Hematopoietic multipotent progenitor cell treated with erythropoietin and hydrocortisone succinate and interleukin-3 and kit ligand, for 17 days (in vitro differentiated cells): ENCODE measurements around the gene MUL1.
A peak's percentile ranks its signal among the peaks of the same experiment; 100 is the strongest.
"Not testable (repeated sequence)": the region's sequence is repeated elsewhere in the genome, so short reads cannot be mapped to it uniquely, and the experiment has no call there.

Experiments used
- DNase-seq: peaks from one replicate; pipeline ENCODE4 v3.0.0-alpha.2; 2015; ENCODE audit warnings: low spot score

Gene MUL1, protein sequence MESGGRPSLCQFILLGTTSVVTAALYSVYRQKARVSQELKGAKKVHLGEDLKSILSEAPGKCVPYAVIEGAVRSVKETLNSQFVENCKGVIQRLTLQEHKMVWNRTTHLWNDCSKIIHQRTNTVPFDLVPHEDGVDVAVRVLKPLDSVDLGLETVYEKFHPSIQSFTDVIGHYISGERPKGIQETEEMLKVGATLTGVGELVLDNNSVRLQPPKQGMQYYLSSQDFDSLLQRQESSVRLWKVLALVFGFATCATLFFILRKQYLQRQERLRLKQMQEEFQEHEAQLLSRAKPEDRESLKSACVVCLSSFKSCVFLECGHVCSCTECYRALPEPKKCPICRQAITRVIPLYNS

DNA sequence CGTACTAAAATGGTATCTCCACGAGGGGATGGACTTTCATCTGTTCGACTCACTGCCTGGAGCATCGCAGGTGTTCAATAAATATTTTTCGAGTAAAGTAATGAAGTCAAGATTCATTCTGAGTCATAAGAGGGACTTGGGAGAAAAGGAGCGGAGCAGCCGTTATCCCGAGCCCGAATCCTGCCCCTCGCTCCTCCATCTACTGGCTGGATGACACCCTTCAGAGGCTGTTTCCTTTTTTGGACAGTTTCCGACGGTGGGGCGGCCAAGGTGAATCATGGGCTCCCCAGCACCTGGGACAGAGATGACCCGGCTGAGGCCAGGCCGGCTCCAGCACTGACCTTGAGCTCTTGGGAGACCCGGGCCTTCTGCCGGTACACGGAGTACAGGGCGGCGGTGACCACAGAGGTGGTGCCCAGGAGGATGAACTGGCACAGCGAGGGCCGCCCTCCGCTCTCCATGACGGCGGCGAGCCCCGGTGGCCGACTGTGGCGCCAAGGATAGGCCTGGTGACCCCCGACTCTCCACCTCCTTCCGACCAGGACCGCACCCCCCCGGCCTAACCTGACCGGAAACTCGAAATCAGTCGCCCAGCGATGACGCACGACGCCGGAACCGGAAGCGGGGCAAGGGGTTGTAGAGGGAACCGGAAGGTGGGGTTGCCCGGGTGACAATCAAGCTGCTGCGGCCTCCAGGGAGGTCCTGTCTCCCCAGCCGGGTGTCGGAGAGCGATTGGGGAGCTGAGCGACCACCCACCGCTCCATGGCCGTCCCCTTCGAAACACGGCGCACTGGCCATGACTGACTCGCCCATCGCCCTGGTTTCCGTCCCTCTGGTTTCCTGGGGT lies at the start of gene MUL1:
Gene MUL1, minus strand, starts transcription at position 588 of the 847 bp plus-strand sequence. Its CDS starts 127 bp downstream, at position 461.
- peak; percentile 86 for DNase-seq

GRCh38 chr1:20555758-20556120 lies 47.8 kb upstream of the MUL1 start:
- DNase-seq = no peak

DNA sequence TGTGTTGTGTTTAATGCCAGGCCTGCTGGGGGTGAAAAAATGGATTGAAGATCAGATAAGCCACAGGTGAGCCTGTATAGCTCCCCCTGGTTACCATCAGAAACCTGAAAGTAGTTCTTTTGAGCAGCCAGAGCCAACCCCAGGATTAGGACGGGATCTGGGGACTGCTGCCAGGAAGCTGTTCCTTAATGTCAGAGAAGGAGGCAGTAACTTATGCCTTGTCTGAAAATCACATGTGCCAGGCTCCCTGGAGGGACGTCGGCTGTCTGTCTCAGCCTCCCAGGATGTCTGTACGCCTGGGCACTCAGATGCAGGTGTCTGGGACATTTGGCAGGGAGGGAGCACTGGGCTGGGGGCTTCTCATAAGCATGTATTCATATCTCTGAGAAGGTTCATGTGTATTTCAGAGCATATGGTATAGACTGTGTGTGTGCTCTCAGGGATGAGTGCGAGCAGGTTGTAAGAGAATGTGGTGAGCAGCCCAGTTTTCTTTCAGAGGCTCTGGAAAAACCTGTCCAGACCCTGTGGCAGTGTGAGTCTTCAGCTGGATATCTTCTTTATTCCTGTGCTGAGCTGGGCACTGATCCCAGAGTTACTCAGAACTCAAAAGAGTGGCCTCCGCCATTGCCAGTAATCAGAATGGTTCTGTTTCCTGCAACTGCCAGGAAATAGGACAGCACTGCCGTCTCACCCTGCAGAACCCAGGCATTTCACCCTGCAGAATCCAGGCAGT lies 47.2 kb upstream of the MUL1 start:
- DNase-seq = no peak

- DNase-seq = no peak
Measured at GRCh38 chr1:20552728-20553445, 44.9 kb upstream of the MUL1 start.

- DNase-seq = no peak
Measured at GRCh38 chr1:20551945-20552727, 44.2 kb upstream of the MUL1 start, which contains the start of gene FAM43B. TSS of gene FAM43B (plus strand) at chr1:20552573. CDS start at chr1:20552974, 401 bp downstream.

GRCh38 chr1:20551161-20551560 lies 43.2 kb upstream of the MUL1 start:
- DNase-seq = no peak

GRCh38 chr1:20546637-20547036 lies 38.7 kb upstream of the MUL1 start:
- no peak for DNase-seq

DNA sequence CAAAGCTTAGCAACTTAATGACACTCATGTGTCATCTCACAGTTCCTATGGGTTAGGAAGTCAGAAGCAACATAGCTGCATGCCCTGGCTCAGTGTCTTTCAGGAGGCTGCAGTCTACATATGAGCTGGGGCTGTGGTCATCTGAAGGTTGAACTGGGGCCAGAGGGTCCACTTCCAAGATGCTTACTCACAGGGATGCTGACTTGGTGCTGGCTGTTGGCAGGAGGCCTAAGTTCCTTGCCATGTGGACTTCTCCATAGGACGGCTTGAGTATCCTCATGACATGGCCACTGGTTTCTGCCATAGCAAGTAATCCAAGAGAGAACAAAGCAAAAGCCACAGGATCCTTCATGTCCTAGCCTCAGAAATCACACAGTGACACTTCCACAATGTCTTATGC lies 32.3 kb upstream of the MUL1 start:
- DNase-seq = no peak

DNA sequence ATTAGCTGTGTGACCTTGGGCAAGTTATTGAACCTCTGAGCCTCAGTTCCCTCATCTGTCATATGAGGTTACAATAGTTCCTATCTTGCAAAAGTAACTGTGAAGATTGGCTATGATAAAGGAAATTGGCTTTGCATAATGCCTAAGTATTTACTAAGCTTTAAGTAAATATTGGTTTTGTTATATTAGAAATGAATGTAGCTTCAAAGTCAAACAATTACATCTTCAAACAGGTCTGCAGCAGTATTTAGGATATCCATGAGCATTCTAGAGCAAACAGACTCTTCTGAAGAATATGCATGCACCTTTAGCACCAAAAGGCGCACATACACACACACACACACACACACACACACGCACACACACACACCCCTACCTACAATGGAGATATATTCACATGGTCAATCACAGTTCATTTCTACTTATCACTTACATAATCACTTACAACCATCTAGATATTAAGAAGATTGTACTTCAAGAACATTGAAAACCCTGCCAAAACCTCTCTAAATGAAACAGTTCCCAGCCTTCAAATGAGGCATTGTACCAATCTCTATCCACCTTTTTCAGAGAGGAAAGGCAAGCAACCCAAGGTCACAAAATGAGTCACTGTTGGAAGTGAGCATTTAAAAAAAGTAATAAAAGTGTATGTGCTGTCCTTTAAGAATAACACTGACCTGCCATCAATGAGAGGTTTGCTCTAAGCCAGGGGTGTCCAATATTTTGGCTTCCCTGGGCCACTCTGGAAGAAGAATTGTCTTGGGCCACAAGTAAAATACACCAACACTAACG lies 31.0 kb upstream of the MUL1 start:
- DNase-seq = no peak

DNA sequence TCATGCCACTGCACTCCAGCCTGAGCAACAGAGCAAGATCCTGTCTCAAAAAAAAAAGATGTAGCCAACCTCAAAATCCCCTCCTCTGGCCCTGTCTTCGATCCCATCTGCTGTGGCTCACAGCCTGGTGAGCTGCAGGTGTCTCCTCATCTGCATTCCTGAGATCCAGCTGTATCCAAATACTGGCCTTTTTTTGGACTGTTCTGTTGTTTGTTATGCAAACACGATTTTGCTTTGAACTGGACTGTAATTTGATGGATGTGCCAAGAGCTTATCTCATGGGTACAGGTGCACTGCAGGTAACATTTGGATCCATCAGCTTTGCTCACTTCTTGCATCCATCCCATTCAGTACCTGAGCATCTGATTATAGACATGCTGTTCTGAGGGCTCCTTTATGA lies 30.3 kb upstream of the MUL1 start:
- DNase-seq = no peak

DNA sequence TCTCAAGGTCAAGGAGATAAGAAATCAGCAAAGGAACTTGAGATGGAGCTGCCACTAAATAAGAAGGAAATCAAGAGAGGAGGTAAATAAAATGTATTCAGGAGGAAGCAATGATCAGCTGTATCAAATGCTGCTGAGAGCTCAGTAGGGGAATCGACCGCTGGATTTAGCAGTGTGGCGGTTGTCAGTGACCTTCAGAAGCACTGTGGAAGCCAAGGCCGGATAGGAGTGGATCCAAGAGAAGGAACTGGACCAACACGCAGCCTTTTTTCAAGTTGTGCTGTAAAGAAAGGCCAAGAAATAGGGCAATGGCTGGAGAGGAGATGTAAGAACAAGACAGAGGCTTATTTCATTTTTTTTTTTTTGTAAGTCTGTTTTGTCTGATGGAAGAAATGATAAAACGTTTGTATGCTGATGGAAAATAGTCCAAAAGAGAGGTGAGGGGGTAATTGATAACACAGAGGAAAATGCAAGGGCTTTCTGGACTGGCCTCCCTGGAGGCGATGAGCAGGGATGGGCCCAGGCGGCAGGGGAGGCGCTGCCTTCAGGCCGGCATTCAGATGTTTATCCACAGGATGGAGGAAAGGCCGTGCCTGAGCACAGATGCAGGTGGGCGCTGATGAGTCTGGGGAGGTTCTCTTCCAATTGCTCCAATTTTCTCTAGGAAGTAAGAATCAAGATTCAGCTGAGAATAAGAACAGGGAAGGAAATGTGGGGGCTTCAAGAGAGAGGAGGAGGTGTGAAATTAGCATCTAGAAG lies 26.9 kb upstream of the MUL1 start:
- DNase-seq = no peak

DNA sequence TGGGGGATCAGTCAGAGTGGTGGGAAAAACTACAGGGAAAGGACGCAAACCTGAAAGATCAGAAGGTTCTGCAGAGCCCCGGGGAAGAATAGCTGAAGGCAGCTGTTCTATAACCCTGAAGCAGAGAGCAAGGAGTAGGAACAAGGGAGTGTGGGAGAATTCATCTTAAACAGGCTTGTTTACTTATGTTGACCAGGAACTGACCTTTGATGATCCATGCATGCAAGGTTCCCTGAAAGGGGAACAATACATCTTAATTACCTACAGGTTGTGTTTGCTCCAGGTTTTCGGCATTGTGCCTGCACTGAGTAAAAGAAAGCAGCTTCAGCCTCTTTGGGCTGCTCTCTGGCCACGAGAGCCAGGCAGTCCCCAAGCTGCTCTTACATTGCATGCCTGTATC lies 25.7 kb upstream of the MUL1 start:
- no peak for DNase-seq

DNA sequence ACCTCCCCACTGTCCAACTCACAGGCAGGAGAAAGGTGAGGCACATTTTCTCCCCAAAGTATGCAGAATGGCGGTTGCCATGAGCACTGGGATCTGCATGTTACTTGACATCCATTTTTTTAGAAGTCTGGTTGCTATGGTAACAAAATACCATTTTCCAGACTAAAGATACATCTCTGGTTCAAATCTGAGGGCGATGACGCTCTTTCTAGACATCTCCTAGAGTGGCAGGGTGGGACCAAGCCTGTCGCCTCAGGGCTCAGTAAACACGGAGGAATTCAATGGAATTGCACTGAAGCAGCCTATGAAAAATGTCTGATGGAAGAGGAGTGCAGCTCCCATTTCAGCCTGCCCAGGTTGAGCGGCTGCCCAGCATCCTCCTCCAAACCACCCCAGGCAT lies 22.9 kb upstream of the MUL1 start:
- no peak for DNase-seq

DNA sequence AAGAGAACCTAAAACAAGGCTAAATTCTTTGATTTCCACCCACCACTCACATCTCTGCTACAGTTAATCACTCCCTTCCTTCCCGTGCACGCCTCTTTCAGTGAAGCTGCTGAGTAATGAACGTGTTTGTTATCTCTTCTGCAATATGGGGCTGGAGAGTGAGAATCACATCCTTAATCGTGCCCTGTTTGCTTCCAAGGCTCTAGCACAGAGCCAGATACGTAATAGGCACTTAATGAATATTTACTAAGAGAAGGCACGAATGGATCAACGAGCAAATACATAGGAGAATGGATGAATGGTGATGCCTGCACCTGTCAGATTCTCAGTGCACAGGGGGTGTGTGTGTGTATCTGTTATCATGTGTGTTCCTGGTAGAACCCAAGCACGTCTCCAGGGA lies 22.4 kb upstream of the MUL1 start:
- DNase-seq = no peak

- no peak for DNase-seq
Measured at GRCh38 chr1:20528221-20528620, 20.3 kb upstream of the MUL1 start.

- no peak for DNase-seq
Measured at GRCh38 chr1:20526267-20526666, 18.3 kb upstream of the MUL1 start.

- DNase-seq = peak; percentile 63
Measured at GRCh38 chr1:20521960-20522861, 14.3 kb upstream of the MUL1 start.

DNA sequence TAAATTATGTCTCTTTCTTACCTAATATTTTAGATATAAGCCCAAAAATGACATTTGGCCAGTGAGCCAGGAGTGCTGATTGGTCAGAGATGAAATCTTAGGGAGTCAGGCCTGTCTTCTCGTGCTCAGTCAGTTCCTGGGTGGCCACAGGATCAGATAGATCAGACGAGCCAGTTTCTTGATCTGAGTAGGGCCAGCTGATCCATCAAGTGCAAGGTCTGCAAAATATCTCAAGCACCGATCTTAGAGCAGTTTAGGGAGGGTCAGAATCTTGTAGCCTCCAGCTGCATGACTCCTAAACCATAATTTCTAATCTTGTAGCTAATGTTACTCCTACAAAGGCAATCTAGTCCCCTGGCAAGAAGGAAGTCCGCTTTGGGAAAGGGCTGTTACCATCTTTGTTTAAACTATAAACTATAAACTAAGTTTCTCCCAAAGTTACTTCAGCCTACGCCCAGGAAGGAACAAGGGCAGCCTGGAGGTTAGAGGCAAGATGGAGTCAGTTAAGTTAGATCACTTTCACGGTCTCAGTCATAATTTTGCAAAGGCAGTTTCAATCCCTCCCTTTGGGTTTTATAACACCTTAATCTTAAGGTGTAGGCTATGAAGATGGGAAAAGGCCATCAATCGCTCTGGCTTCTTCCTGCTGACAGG lies 11.8 kb upstream of the MUL1 start:
- not testable (repeated sequence) for DNase-seq
